Neural progenitor cell (in vitro differentiated cells): Measurements from ENCODE around the gene NKG7. TPM values are rescaled to one million over a fixed set of nuclear protein-coding genes. Genes with fewer than 3 reads are reported as not detected.

Experiments
- DNase-seq: peaks from one replicate; pipeline ENCODE4 v3.0.0-alpha.2; 2016; ENCODE audit warnings: low spot score
- H2AFZ ChIP-seq: fragments of 200-600 bp; sonication (generic); replicated peaks from 2 replicates; pipeline ENCODE4 v1.6.1; 2016; ENCODE audit warnings: antibody characterized with exemption
- H3F3A ChIP-seq: fragments of 200-600 bp; sonication (generic); 2 replicates; pipeline ENCODE4 v1.6.1; 2016; ENCODE audit warnings: antibody characterized with exemption, low read depth
- H3K27ac ChIP-seq: fragments of 200-600 bp; sonication (generic); 2 replicates; pipeline ENCODE4 v1.5.1; 2016; ENCODE audit warnings: mild to moderate bottlenecking
- H3K27me3 ChIP-seq: fragments of 200-600 bp; sonication (generic); 2 replicates; pipeline ENCODE4 v1.6.1; 2016; ENCODE audit warnings: mild to moderate bottlenecking, moderate library complexity
- H3K36me3 ChIP-seq: fragments of 200-600 bp; sonication (generic); 2 replicates; pipeline ENCODE4 v1.5.1; 2016
- H3K4me1 ChIP-seq: fragments of 200-600 bp; sonication (generic); 2 replicates; pipeline ENCODE4 v1.6.1; 2016; ENCODE audit warnings: mixed run types
- H3K4me2 ChIP-seq: fragments of 200-600 bp; sonication (generic); 2 replicates; pipeline ENCODE4 v1.6.1; 2016
- H3K4me3 ChIP-seq: fragments of 200-600 bp; sonication (generic); 2 replicates; pipeline ENCODE4 v1.5.1; 2016
- H3K79me2 ChIP-seq: fragments of 200-600 bp; sonication (generic); 2 replicates; pipeline ENCODE4 v1.6.1; 2016; ENCODE audit warnings: low read depth
- H3K9ac ChIP-seq: fragments of 200-600 bp; sonication (generic); 2 replicates; pipeline ENCODE4 v1.6.1; 2016
- H3K9me3 ChIP-seq: fragments of 200-600 bp; sonication (generic); 2 replicates; pipeline ENCODE4 v1.5.1; 2016; ENCODE audit warnings: low read depth
- H4K20me1 ChIP-seq: fragments of 200-600 bp; sonication (generic); 2 replicates; pipeline ENCODE4 v1.6.1; 2016; ENCODE audit warnings: low read depth
- H3K27ac Mint-ChIP-seq: 3 replicates; pipeline ENCODE4 v1.8.0; 2021; ENCODE audit warnings: mixed read lengths
- H3K27me3 Mint-ChIP-seq: 2 replicates; pipeline ENCODE4 v1.8.0; 2022; ENCODE audit warnings: low read depth, mild to moderate bottlenecking, inconsistent platforms, moderate library complexity, mixed read lengths; ENCODE audit not compliant: insufficient read depth
- H3K36me3 Mint-ChIP-seq: 3 replicates; pipeline ENCODE4 v1.8.0; 2021; ENCODE audit warnings: mixed read lengths
- H3K4me1 Mint-ChIP-seq: 3 replicates; pipeline ENCODE4 v1.8.0; 2021; ENCODE audit warnings: mixed read lengths
- H3K4me3 Mint-ChIP-seq: 3 replicates; pipeline ENCODE4 v1.8.0; 2021; ENCODE audit warnings: mild to moderate bottlenecking, moderate library complexity, mixed read lengths
- H3K9me3 Mint-ChIP-seq: 3 replicates; pipeline ENCODE4 v1.8.0; 2020; ENCODE audit warnings: mixed read lengths
- EZH2 ChIP-seq: fragments of 200-600 bp; sonication (generic); IDR thresholded peaks from 2 replicates; pipeline ENCODE4 v1.6.1; 2017; ENCODE audit warnings: antibody characterized with exemption, mild to moderate bottlenecking, moderate library complexity
- EZH2phosphoT487 ChIP-seq: fragments of 200-600 bp; sonication (generic); IDR thresholded peaks from 2 replicates; pipeline ENCODE4 v1.6.1; 2017; ENCODE audit warnings: antibody characterized with exemption
- total RNA-seq: library from RNA; depleted of rRNA; stranded (reverse); fragments of >200 nt; gene quantifications from 2 replicates; pipeline ENCODE4 v1.2.3, GENCODE V29; 2015; ENCODE audit warnings: low replicate concordance
- TF ChIP-seq, protein P1 (sequence below): fragments of 200-600 bp; sonication (generic); IDR thresholded peaks from 2 replicates; pipeline ENCODE4 v1.5.1; 2017; ENCODE audit warnings: antibody characterized with exemption, mild to moderate bottlenecking

Gene NKG7
- total RNA-seq, 1 donor from 2014 or later = not detected

GRCh38 chr19:51364200-51365106, 8.0 kb downstream of the NKG7 start:
- no peaks in the 10 kb centered on the region for H4K20me1 ChIP-seq
- H3K4me3 Mint-ChIP-seq = peak overlapping the region; percentile 65

DNA sequence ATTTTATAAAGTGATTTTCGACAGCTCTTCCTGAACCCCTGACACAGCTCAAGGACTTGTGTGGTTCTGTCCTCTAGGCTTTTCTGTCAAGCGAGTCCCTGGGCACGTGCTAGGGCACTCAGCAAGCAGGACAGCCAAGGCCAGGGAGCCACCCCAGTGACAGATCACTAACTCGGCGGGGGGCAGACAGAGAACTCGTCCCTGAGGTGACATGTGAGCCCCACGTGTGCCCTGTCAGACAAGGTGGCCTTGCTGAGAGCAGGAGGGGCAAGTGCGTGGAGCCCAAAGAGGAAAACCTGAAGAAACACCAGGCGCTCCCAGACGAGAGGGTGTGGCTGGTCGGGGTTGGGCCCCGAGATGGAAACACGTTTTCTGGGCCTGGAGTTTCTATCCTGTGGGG, 11.2 kb downstream of the NKG7 start:
- no peak overlapping the region for H3K4me3 Mint-ChIP-seq
- no peak overlapping the region for H3K27ac ChIP-seq
- no peaks in the 10 kb centered on the region for H3K79me2 ChIP-seq
- H3K36me3 Mint-ChIP-seq = no peaks in the 10 kb centered on the region
- H3K36me3 ChIP-seq = no peaks in the 10 kb centered on the region
- no peak overlapping the region for H3K4me2 ChIP-seq
- no peaks in the 10 kb centered on the region for H4K20me1 ChIP-seq
- DNase-seq = no peak
- peaks cover 26% of the 10 kb centered on the region for H3K4me1 Mint-ChIP-seq
- H3K27me3 Mint-ChIP-seq = peaks cover 2% of the 10 kb centered on the region
- no peak overlapping the region for H3K4me3 ChIP-seq
- H3K4me1 ChIP-seq = no peaks in the 10 kb centered on the region
- no peaks in the 10 kb centered on the region for H3F3A ChIP-seq
- H3K9me3 ChIP-seq = no peaks in the 10 kb centered on the region
- no peak overlapping the region for H3K27ac Mint-ChIP-seq
- no peaks in the 10 kb centered on the region for H3K9me3 Mint-ChIP-seq
- TF ChIP-seq EZH2phosphoT487 = no peak
- TF ChIP-seq, protein P1, sequence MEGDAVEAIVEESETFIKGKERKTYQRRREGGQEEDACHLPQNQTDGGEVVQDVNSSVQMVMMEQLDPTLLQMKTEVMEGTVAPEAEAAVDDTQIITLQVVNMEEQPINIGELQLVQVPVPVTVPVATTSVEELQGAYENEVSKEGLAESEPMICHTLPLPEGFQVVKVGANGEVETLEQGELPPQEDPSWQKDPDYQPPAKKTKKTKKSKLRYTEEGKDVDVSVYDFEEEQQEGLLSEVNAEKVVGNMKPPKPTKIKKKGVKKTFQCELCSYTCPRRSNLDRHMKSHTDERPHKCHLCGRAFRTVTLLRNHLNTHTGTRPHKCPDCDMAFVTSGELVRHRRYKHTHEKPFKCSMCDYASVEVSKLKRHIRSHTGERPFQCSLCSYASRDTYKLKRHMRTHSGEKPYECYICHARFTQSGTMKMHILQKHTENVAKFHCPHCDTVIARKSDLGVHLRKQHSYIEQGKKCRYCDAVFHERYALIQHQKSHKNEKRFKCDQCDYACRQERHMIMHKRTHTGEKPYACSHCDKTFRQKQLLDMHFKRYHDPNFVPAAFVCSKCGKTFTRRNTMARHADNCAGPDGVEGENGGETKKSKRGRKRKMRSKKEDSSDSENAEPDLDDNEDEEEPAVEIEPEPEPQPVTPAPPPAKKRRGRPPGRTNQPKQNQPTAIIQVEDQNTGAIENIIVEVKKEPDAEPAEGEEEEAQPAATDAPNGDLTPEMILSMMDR = no peak
- no peak for TF ChIP-seq EZH2
- no peaks in the 10 kb centered on the region for H3K27me3 ChIP-seq
- H3K9ac ChIP-seq = no peak overlapping the region
- H2AFZ ChIP-seq = no peak overlapping the region

More at GRCh38 chr19:51364200-51365106, 8.0 kb downstream of the NKG7 start:
- peaks cover 7% of the 10 kb centered on the region for H3K4me1 ChIP-seq
- no peak overlapping the region for H2AFZ ChIP-seq
- H3K79me2 ChIP-seq = no peaks in the 10 kb centered on the region
- H3K36me3 Mint-ChIP-seq = no peaks in the 10 kb centered on the region
- no peaks in the 10 kb centered on the region for H3K36me3 ChIP-seq
- H3K4me1 Mint-ChIP-seq = peaks cover 25% of the 10 kb centered on the region
- H3K27ac ChIP-seq = no peak overlapping the region
- peaks cover 14% of the 10 kb centered on the region for H3F3A ChIP-seq
- no peak for TF ChIP-seq EZH2
- no peak for TF ChIP-seq EZH2phosphoT487
- TF ChIP-seq, protein P1 = no peak
- H3K4me3 ChIP-seq = no peak overlapping the region
- no peak for DNase-seq
- H3K27me3 ChIP-seq = no peaks in the 10 kb centered on the region
- H3K4me2 ChIP-seq = no peak overlapping the region
- H3K27ac Mint-ChIP-seq = no peak overlapping the region
- peaks cover 7% of the 10 kb centered on the region for H3K27me3 Mint-ChIP-seq
- H3K9me3 Mint-ChIP-seq = no peaks in the 10 kb centered on the region
- no peak overlapping the region for H3K9ac ChIP-seq
- H3K9me3 ChIP-seq = no peaks in the 10 kb centered on the region

GRCh38 chr19:51359294-51359693, 13.2 kb downstream of the NKG7 start:
- H3K4me1 Mint-ChIP-seq = peaks cover 24% of the 10 kb centered on the region
- Histone ChIP-seq H3K4me1 (peaks cover 7% of the 10 kb centered on the region), H2AFZ (no peak overlapping the region), H3K4me3 (no peak overlapping the region), H3K9me3 (no peaks in the 10 kb centered on the region), H3F3A (peaks cover 10% of the 10 kb centered on the region), H3K27ac (no peak overlapping the region), H3K36me3 (no peaks in the 10 kb centered on the region), H3K4me2 (no peak overlapping the region), H3K79me2 (no peaks in the 10 kb centered on the region), H3K9ac (no peak overlapping the region), H4K20me1 (no peaks in the 10 kb centered on the region), H3K27me3 (no peaks in the 10 kb centered on the region)
- H3K27me3 Mint-ChIP-seq = peaks cover 4% of the 10 kb centered on the region
- no peak overlapping the region for H3K4me3 Mint-ChIP-seq
- no peak for DNase-seq
- TF ChIP-seq, protein P1 = no peak
- no peak for TF ChIP-seq EZH2
- no peak for TF ChIP-seq EZH2phosphoT487
- H3K27ac Mint-ChIP-seq = peak overlapping the region; percentile 67
- no peaks in the 10 kb centered on the region for H3K9me3 Mint-ChIP-seq
- H3K36me3 Mint-ChIP-seq = no peaks in the 10 kb centered on the region
